OCI-LY3 (cell line): ENCODE data around the gene RBM34.
"Not testable (repeated sequence)": the region's sequence is repeated elsewhere in the genome, so short reads cannot be mapped to it uniquely, and the experiment has no call there.

Experiments
- H2AFZ ChIP-seq: fragments of 200-600, 300-600 bp; shearing (Covaris generic); 2 replicates; pipeline ENCODE4 v1.6.0; 2014; ENCODE audit warnings: antibody characterized with exemption, low read depth, low read length
- H3K27ac ChIP-seq: fragments of 200-600, 300-600 bp; sonication (generic); 2 replicates; pipeline ENCODE4 v1.5.1; 2014; ENCODE audit warnings: mild to moderate bottlenecking, low read length, moderate library complexity, mixed read lengths
- H3K27me3 ChIP-seq: fragments of 200-600, 300-600 bp; sonication (generic); 2 replicates; pipeline ENCODE4 v1.6.1; 2014; ENCODE audit warnings: low read depth, low read length, mixed read lengths
- H3K36me3 ChIP-seq: fragments of 200-600, 300-600 bp; sonication (generic); replicated peaks from 2 replicates; pipeline ENCODE3; 2014; ENCODE audit warnings: low read depth, low read length, mixed read lengths
- H3K4me1 ChIP-seq: fragments of 300-600, 200-600 bp; sonication (generic); 2 replicates; pipeline ENCODE4 v1.6.1; 2014; ENCODE audit warnings: low read length, mixed read lengths
- H3K4me2 ChIP-seq: fragments of 200-600, 300-600 bp; sonication (generic); 2 replicates; pipeline ENCODE4 v1.6.1; 2014; ENCODE audit warnings: low read length, mixed read lengths
- H3K4me3 ChIP-seq: fragments of 300-600, 200-600 bp; sonication (generic); 2 replicates; pipeline ENCODE4 v1.5.1; 2014; ENCODE audit warnings: antibody characterized with exemption, mild to moderate bottlenecking, low read length, moderate library complexity
- H3K79me2 ChIP-seq: fragments of 300-600, 200-600 bp; shearing (Covaris generic); 2 replicates; pipeline ENCODE4 v1.6.1; 2014; ENCODE audit warnings: mild to moderate bottlenecking, low read length, mixed read lengths
- H3K9ac ChIP-seq: fragments of 300-600, 200-600 bp; shearing (Covaris generic); 2 replicates; pipeline ENCODE4 v1.6.0; 2014; ENCODE audit warnings: mild to moderate bottlenecking, low read length, moderate library complexity
- H3K9me3 ChIP-seq: fragments of 200-600, 300-600 bp; shearing (Covaris generic); 2 replicates; pipeline ENCODE4 v1.6.1; 2014; ENCODE audit warnings: low read length, mixed read lengths; ENCODE audit not compliant: insufficient read depth
- H4K20me1 ChIP-seq: fragments of 200-600, 300-600 bp; sonication (generic); 2 replicates; pipeline ENCODE4 v1.6.1; 2016; ENCODE audit warnings: low read length, mixed read lengths; ENCODE audit not compliant: insufficient read depth
- EZH2phosphoT487 ChIP-seq: fragments of 200-600 bp; shearing (Covaris generic); IDR thresholded peaks from 2 replicates; pipeline ENCODE4 v1.6.1; 2018; ENCODE audit warnings: antibody characterized with exemption, mixed run types, low read depth
- TF ChIP-seq, protein P1 (sequence below): fragments of 200-600, 300-600 bp; sonication (generic); IDR thresholded peaks from 2 replicates; pipeline ENCODE4 v1.5.1; 2014; ENCODE audit warnings: antibody characterized with exemption, low read length, low read depth

RBM34 gene

DNA sequence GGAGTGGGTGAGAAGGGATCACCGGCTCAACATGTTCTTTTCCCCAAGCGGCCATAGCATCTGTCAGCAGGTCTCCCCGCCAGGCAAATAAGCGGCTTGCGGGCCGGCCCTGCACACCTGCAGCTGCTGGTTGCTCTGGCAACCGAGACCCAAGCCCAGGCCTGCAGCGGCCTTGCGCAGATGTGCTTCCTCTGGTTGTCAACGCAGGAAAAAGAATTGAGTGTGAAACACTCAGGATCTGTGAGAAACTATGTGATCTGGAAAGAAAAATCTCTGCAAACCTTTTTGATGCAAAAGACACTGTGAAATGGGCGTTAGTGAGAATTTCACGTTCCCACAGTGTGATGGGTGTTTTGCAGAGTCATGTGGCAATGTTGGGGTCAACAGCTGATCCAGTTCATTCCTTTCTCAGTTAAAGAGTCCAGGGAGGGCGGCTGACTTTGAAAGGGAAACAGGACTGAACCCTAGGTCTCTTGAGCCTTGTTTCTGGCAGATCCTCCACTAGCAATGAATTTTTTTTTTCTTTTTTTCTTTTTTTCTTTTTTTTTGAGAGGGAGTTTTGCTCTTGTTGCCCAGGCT, 60.8 kb downstream of the RBM34 start:
- Histone ChIP-seq H3K4me1 (peaks cover 46% of the 10 kb centered on the region), H4K20me1 (no peaks in the 10 kb centered on the region), H3K36me3 (peaks cover 4% of the 10 kb centered on the region), H3K4me3 (peak overlapping the region; percentile 57), H3K9me3 (no peaks in the 10 kb centered on the region), H2AFZ (no peak overlapping the region), H3K27me3 (peaks cover 17% of the 10 kb centered on the region), H3K27ac (no peak overlapping the region), H3K9ac (peak overlapping the region; percentile 21; the same call in 1 of the 2 replicates), H3K79me2 (no peaks in the 10 kb centered on the region), H3K4me2 (peak overlapping the region; percentile 80)
- no peak for TF ChIP-seq EZH2phosphoT487
- TF ChIP-seq, protein P1, sequence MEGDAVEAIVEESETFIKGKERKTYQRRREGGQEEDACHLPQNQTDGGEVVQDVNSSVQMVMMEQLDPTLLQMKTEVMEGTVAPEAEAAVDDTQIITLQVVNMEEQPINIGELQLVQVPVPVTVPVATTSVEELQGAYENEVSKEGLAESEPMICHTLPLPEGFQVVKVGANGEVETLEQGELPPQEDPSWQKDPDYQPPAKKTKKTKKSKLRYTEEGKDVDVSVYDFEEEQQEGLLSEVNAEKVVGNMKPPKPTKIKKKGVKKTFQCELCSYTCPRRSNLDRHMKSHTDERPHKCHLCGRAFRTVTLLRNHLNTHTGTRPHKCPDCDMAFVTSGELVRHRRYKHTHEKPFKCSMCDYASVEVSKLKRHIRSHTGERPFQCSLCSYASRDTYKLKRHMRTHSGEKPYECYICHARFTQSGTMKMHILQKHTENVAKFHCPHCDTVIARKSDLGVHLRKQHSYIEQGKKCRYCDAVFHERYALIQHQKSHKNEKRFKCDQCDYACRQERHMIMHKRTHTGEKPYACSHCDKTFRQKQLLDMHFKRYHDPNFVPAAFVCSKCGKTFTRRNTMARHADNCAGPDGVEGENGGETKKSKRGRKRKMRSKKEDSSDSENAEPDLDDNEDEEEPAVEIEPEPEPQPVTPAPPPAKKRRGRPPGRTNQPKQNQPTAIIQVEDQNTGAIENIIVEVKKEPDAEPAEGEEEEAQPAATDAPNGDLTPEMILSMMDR = no peak

GRCh38 chr1:235098991-235099390, 62.1 kb downstream of the RBM34 start:
- Histone ChIP-seq H2AFZ (no peak overlapping the region), H3K4me2 (peak overlapping the region; percentile 24; the same call in 1 of the 2 replicates), H3K27me3 (peaks cover 17% of the 10 kb centered on the region), H3K4me3 (no peak overlapping the region), H3K27ac (no peak overlapping the region), H3K79me2 (no peaks in the 10 kb centered on the region), H3K36me3 (peaks cover 4% of the 10 kb centered on the region), H4K20me1 (no peaks in the 10 kb centered on the region), H3K9me3 (no peaks in the 10 kb centered on the region), H3K9ac (no peak overlapping the region), H3K4me1 (peaks cover 34% of the 10 kb centered on the region)
- TF ChIP-seq, protein P1 = no peak
- TF ChIP-seq EZH2phosphoT487 = no peak

DNA sequence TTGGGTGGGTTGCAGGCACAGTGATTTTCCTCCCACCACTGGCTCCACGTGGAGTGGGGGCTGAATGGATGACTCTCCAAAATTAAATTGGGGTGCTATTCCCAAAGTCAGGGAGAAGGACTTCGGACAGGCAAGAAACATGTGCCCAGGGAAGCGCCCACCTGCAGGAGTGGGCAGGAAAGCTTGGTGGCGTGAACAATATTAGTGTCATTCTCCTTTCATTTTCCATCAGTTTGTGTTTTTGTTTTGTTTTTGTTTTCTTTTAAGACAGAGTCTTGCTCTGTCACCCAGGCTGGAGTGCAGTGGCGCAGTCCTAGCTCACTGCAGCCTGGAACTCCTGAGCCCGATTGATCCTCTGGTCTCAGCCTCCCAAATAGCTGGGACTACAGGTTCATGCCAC, 62.5 kb downstream of the RBM34 start:
- Histone ChIP-seq H3K9me3 (no peaks in the 10 kb centered on the region), H3K9ac (no peak overlapping the region)

GRCh38 chr1:235097501-235097900, 63.5 kb downstream of the RBM34 start:
- H3K4me2 ChIP-seq, H3K9me3 ChIP-seq, H4K20me1 ChIP-seq, H3K4me3 ChIP-seq, H3K27ac ChIP-seq, H3K36me3 ChIP-seq, H3K79me2 ChIP-seq, H2AFZ ChIP-seq, H3K9ac ChIP-seq: not testable (repeated sequence)
- Histone ChIP-seq H3K4me1 (peaks cover 34% of the 10 kb centered on the region), H3K27me3 (peaks cover 17% of the 10 kb centered on the region)

More for the DNA sequence above, 62.5 kb downstream of the RBM34 start:
- H3K27me3 ChIP-seq = peaks cover 17% of the 10 kb centered on the region
- H3K36me3 ChIP-seq = peaks cover 4% of the 10 kb centered on the region
- no peak overlapping the region for H3K4me3 ChIP-seq
- H3K4me2 ChIP-seq = no peak overlapping the region
- TF ChIP-seq, protein P1 = no peak
- TF ChIP-seq EZH2phosphoT487 = no peak
- no peaks in the 10 kb centered on the region for H4K20me1 ChIP-seq
- H3K27ac ChIP-seq = no peak overlapping the region
- H2AFZ ChIP-seq = no peak overlapping the region
- H3K79me2 ChIP-seq = no peaks in the 10 kb centered on the region
- peaks cover 31% of the 10 kb centered on the region for H3K4me1 ChIP-seq
